CD1c-positive myeloid dendritic cell (primary cell): ENCODE results near the gene BUB1.
"Not testable (repeated sequence)": the region's sequence is repeated elsewhere in the genome, so short reads cannot be mapped to it uniquely, and the experiment has no call there.

ENCODE experiments used
- DNase-seq: peaks from one replicate; pipeline ENCODE4 v3.0.0-alpha.2; 2016; ENCODE audit errors: extremely low spot score

The BUB1 gene

DNA sequence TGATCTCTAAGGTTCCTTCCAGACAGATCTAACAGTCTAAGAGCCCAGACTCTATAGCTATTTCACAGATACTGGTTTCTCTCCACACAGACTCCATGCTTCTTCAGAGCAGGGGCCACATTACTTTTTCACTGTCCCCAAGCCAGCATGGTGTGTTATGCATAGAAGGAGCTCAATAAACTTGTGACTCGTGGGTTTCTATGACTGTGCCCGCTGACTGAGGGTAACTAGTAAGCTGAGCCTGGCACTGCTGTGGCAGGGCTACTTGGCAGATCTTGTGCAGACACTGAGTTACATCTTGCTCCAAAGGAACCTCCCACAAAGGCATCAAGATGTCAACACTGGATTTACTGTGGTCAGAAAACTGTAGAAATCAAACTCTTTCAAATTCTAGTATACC, 85.9 kb downstream of the BUB1 start:
- DNase-seq: not testable (repeated sequence)

DNA sequence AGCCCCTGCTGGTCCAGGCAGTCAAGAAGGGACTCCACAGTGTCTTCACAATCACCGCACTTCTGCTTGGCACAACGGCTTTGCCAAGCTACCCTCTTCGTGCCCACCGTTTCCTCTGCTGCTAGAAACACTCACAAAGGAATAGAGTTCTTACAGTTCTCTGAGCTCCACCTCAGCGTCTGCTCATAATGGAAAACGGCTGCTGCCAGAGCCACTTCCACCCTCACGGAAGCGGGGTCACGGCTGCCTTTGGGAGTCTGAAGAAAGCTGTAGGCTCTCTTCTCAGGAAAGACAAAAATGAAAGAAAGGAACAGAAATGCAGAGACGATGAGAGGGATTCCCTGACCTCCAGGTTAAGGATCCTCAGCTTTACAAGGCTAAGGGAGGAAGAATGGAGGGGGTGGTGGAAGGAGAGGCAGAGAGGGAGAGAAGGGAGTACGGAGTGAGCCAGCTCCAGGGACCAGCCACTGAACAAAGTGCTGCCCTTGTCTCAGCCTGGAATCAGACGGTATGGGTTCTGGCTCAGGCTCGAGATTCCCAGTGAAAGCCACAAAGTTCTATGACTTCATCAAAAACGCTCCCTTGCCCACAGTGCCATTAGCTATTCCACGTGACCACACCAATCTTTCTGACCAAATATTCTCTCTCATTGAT, 88.1 kb downstream of the BUB1 start:
- DNase-seq: not testable (repeated sequence)

DNA sequence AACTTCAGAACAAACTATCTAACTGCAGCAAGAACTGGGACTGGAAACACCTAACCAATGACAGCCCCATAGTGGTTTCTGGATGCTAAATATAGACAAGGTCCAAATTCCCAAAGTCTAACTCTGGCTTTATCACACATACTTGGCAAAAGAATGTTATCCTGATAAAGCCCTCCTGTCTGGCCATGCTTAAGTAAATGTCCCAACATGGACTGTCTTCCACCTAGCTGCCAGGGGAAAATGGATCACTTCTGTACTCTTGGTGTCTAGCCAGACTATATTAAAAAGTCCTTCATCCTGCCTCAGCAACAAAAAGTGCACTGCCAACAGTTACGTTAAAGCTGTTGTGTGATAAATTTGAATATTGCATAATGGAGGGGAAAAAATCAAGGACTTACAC, 89.3 kb downstream of the BUB1 start:
- DNase-seq: not testable (repeated sequence)
